SK-N-SH (cell line): Measurements from ENCODE around the gene HMGXB4. TPM values are rescaled to one million over a fixed set of nuclear protein-coding genes. Genes with fewer than 3 reads are reported as not detected.

Source experiments
- CTCF ChIA-PET: fragments of 300-600, 350-600 bp; formaldehyde crosslinking; extraction: SDS; loops from one replicate; lab custom pipeline; 2021; lab: Yijun Ruan, JAX
- POLR2A ChIA-PET: fragments of 350-600 bp; sonication (Branson Sonifier 250); formaldehyde crosslinking; extraction: SDS; loops from one replicate; lab custom pipeline; 2020; ENCODE audit warnings: antibody characterized with exemption, inconsistent platforms; lab: Yijun Ruan, JAX
- DNase-seq: peaks from one replicate; pipeline ENCODE4 v3.0.0; 2012
- H2AFZ ChIP-seq: fragments of 200-600 bp; sonication (generic); 2 replicates; pipeline ENCODE4 v1.8.1; 2016; ENCODE audit warnings: antibody characterized with exemption, mild to moderate bottlenecking, low read depth
- H3F3A ChIP-seq: fragments of 200-600 bp; sonication (generic); replicated peaks from 2 replicates; pipeline ENCODE3; 2016; ENCODE audit warnings: antibody characterized with exemption, mild to moderate bottlenecking; ENCODE audit not compliant: insufficient read depth
- H3K27ac ChIP-seq, 2 experiments: fragments of 200-500 bp in 1 of 2; fragments of 200-600 bp in 1 of 2; sonication (Bioruptor generic) in 1 of 2; sonication (generic), shearing (Covaris generic) in 1 of 2; 2 replicates each; pipeline versions ENCODE4 v1.5.1 to v1.6.1; 2014 to 2016; ENCODE audit warnings: low read depth in 2 of 2, inconsistent platforms in 1 of 2, low read length in 1 of 2, mild to moderate bottlenecking in 1 of 2, mixed read lengths in 1 of 2
- H3K27me3 ChIP-seq: fragments of 200-600 bp; sonication (generic), shearing (Covaris generic); 2 replicates; pipeline ENCODE4 v1.6.1; 2016; ENCODE audit warnings: mixed run types; ENCODE audit not compliant: insufficient read depth
- H3K36me3 ChIP-seq, 2 experiments: fragments of 200-500 bp in 1 of 2; fragments of 200-600 bp in 1 of 2; sonication (Bioruptor generic) in 1 of 2; sonication (generic) in 1 of 2; replicated peaks in 1 of 2; 2 replicates each; pipeline versions ENCODE3 to v1.5.1; 2014 to 2016; ENCODE audit warnings: low read length in 1 of 2, mild to moderate bottlenecking in 1 of 2; ENCODE audit not compliant: insufficient read depth in 2 of 2, control insufficient read depth in 1 of 2
- H3K4me1 ChIP-seq, 2 experiments: fragments of 200-500 bp in 1 of 2; fragments of 200-600 bp in 1 of 2; sonication (Bioruptor generic) in 1 of 2; sonication (generic), shearing (Covaris generic) in 1 of 2; 2 replicates each; pipeline versions ENCODE4 v1.5.1 to v1.6.1; 2014 to 2016; ENCODE audit warnings: low read depth in 1 of 2, low read length in 1 of 2, mixed run types in 1 of 2; ENCODE audit not compliant: insufficient read depth in 2 of 2, control insufficient read depth in 1 of 2
- H3K4me2 ChIP-seq: fragments of 200-600 bp; sonication (generic), shearing (Covaris generic); 2 replicates; pipeline ENCODE4 v1.6.1; 2017; ENCODE audit warnings: mixed run types
- H3K4me3 ChIP-seq, 2 experiments: fragments of 200-500 bp in 1 of 2; fragments of 200-600 bp in 1 of 2; sonication (Bioruptor generic) in 1 of 2; sonication (generic), shearing (Covaris generic) in 1 of 2; 2 replicates each; pipeline versions ENCODE4 v1.5.1 to v1.8.1; 2014 to 2016; ENCODE audit warnings: low read depth in 2 of 2, inconsistent platforms in 1 of 2, low read length in 1 of 2, mild to moderate bottlenecking in 1 of 2, mixed read lengths in 1 of 2, moderate library complexity in 1 of 2
- H3K79me2 ChIP-seq: fragments of 200-600 bp; sonication (generic); 2 replicates; pipeline ENCODE4 v1.8.1; 2017; ENCODE audit warnings: mild to moderate bottlenecking; ENCODE audit not compliant: insufficient read depth
- H3K9ac ChIP-seq: fragments of 200-600 bp; sonication (generic); 2 replicates; pipeline ENCODE4 v1.6.1; 2017; ENCODE audit warnings: mixed run types
- H3K9me2 ChIP-seq: fragments of 200-600 bp; sonication (generic); 2 replicates; pipeline ENCODE4 v1.6.1; 2017; ENCODE audit warnings: mixed run types
- H3K9me3 ChIP-seq: fragments of 200-600 bp; sonication (generic); 2 replicates; pipeline ENCODE4 v1.6.1; 2017; ENCODE audit warnings: mixed run types, mild to moderate bottlenecking, moderate library complexity
- H4K20me1 ChIP-seq: fragments of 200-600 bp; sonication (generic); 2 replicates; pipeline ENCODE4 v1.6.1; 2017; ENCODE audit warnings: mild to moderate bottlenecking, mixed run types; ENCODE audit not compliant: insufficient read depth
- EP300 ChIP-seq, 2 experiments: IDR thresholded peaks; 2 replicates each; pipeline versions ENCODE4 v1.4.0 to v1.6.1; 2012; ENCODE audit warnings: borderline replicate concordance in 1 of 2, low read depth in 1 of 2, low read length in 1 of 2
- EZH2phosphoT487 ChIP-seq: fragments of 200-600 bp; sonication (generic); IDR thresholded peaks from 2 replicates; pipeline ENCODE4 v1.6.1; 2017; ENCODE audit warnings: low read depth, mixed run types, mild to moderate bottlenecking, antibody characterized with exemption, moderate library complexity, borderline replicate concordance
- GATA2 ChIP-seq: sonication (generic); formaldehyde crosslinking; IDR thresholded peaks from 2 replicates; pipeline ENCODE4 v1.5.0; 2020; ENCODE audit warnings: mild to moderate bottlenecking, missing genetic modification reagents
- MEF2A ChIP-seq: IDR thresholded peaks from 2 replicates; pipeline ENCODE4 v1.4.0; 2012; ENCODE audit warnings: low read depth, borderline replicate concordance
- MXI1 ChIP-seq: IDR thresholded peaks from 2 replicates; pipeline ENCODE4 v1.6.1; 2012; ENCODE audit warnings: mild to moderate bottlenecking, low read depth, low read length, improper control_type of control experiment
- NFIC ChIP-seq: IDR thresholded peaks from 2 replicates; pipeline ENCODE4 v1.4.0; 2012; ENCODE audit warnings: borderline replicate concordance
- NRF1 ChIP-seq: IDR thresholded peaks from 2 replicates; pipeline ENCODE4 v1.6.1; 2012; ENCODE audit warnings: low read depth, mild to moderate bottlenecking, low read length
- RFX5 ChIP-seq: IDR thresholded peaks from 2 replicates; pipeline ENCODE4 v1.6.1; 2012; ENCODE audit warnings: mild to moderate bottlenecking, improper control_type of control experiment, low read length
- RXRA ChIP-seq: IDR thresholded peaks from 2 replicates; pipeline ENCODE4 v1.4.0; 2012; ENCODE audit warnings: low read depth, mild to moderate bottlenecking, borderline replicate concordance
- TCF12 ChIP-seq: IDR thresholded peaks from 2 replicates; pipeline ENCODE4 v1.4.0; 2012
- TEAD4 ChIP-seq: IDR thresholded peaks from 2 replicates; pipeline ENCODE4 v1.4.0; 2012; ENCODE audit warnings: mild to moderate bottlenecking, borderline replicate concordance; ENCODE audit not compliant: insufficient read depth
- WGBS: methylation state at CpG from one replicate; pipeline ENCODE4 v1.1.6; 2017; ENCODE audit warnings: low lambda C conversion rate; 5-methylcytosine and 5-hydroxymethylcytosine counted together
- polyA plus RNA-seq, 3 experiments: library from polyadenylated mRNA; depleted of rRNA; stranded (reverse); fragments of >200 nt; gene quantifications; 2 replicates each; pipeline ENCODE4 v1.2.3, GENCODE V29; 2012
- TF ChIP-seq, protein P1 (sequence below): IDR thresholded peaks from 2 replicates; pipeline ENCODE4; 2012
- TF ChIP-seq, protein P2 (sequence below): fragments of 200-600 bp; sonication (generic); IDR thresholded peaks from 2 replicates; pipeline ENCODE4 v1.6.1; 2017; ENCODE audit warnings: antibody characterized with exemption, mild to moderate bottlenecking, moderate library complexity
- TF ChIP-seq, protein P3 (sequence below): fragments of 150-350 bp; IDR thresholded peaks from 2 replicates; pipeline ENCODE4 v1.6.1; 2017; ENCODE audit warnings: antibody characterized with exemption, low read length, low read depth, borderline replicate concordance

Gene HMGXB4
- polyA plus RNA-seq, 1 of the 3 experiments (the other 2 are of a cell fraction): 16.5 TPM

- WGBS: 84% methylated on average over 7 of the region's 7 CpGs
- no peaks in the 10 kb centered on the region for H3K9me3 ChIP-seq
- H2AFZ ChIP-seq: no peak overlapping the region
- H3K27me3 ChIP-seq: no peaks in the 10 kb centered on the region
- H3K4me2 ChIP-seq: no peak overlapping the region
- no peak for DNase-seq
- CTCF ChIA-PET: interaction anchor here (0.6 kb wide), 1 partner anchor 8 kb away, joined by 3 read pairs; the partner anchor contains the start of gene TOM1
- H3K79me2 ChIP-seq: peaks cover 58% of the 10 kb centered on the region; the same call in 1 of the 2 replicates
- H3K9ac ChIP-seq: no peak overlapping the region
- peaks cover 2 to 12% of the 10 kb centered on the region in 2 experiments; a peak in 3 of 4 replicates for H3K4me1 ChIP-seq
- no peaks in the 10 kb centered on the region for H3K9me2 ChIP-seq
- no peak overlapping the region for H3K4me3 ChIP-seq
- H3F3A ChIP-seq: peaks cover 6% of the 10 kb centered on the region
- no peaks in the 10 kb centered on the region for H3K36me3 ChIP-seq
- no peak overlapping the region for H3K27ac ChIP-seq
- peaks cover 4% of the 10 kb centered on the region; the same call in 1 of the 2 replicates for H4K20me1 ChIP-seq
- TF ChIP-seq NRF1 (no peak), NFIC (no peak), TCF12 (no peak), RFX5 (no peak), GATA2 (CRISPR knock-in tag) (no peak), EP300 (IDR thresholded peaks at IDR 0.05; ENCODE audit: borderline replicate concordance in 1 of 2, low read depth in 1 of 2, low read length in 1 of 2) (no peak), MEF2A (no peak), TEAD4 (no peak), EZH2phosphoT487 (no peak), MXI1 (no peak), RXRA (no peak)
- TF ChIP-seq, protein P1, sequence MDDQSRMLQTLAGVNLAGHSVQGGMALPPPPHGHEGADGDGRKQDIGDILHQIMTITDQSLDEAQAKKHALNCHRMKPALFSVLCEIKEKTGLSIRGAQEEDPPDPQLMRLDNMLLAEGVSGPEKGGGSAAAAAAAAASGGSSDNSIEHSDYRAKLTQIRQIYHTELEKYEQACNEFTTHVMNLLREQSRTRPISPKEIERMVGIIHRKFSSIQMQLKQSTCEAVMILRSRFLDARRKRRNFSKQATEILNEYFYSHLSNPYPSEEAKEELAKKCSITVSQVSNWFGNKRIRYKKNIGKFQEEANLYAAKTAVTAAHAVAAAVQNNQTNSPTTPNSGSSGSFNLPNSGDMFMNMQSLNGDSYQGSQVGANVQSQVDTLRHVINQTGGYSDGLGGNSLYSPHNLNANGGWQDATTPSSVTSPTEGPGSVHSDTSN: no peak
- TF ChIP-seq, protein P2, sequence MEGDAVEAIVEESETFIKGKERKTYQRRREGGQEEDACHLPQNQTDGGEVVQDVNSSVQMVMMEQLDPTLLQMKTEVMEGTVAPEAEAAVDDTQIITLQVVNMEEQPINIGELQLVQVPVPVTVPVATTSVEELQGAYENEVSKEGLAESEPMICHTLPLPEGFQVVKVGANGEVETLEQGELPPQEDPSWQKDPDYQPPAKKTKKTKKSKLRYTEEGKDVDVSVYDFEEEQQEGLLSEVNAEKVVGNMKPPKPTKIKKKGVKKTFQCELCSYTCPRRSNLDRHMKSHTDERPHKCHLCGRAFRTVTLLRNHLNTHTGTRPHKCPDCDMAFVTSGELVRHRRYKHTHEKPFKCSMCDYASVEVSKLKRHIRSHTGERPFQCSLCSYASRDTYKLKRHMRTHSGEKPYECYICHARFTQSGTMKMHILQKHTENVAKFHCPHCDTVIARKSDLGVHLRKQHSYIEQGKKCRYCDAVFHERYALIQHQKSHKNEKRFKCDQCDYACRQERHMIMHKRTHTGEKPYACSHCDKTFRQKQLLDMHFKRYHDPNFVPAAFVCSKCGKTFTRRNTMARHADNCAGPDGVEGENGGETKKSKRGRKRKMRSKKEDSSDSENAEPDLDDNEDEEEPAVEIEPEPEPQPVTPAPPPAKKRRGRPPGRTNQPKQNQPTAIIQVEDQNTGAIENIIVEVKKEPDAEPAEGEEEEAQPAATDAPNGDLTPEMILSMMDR: no peak
- TF ChIP-seq, protein P3, sequence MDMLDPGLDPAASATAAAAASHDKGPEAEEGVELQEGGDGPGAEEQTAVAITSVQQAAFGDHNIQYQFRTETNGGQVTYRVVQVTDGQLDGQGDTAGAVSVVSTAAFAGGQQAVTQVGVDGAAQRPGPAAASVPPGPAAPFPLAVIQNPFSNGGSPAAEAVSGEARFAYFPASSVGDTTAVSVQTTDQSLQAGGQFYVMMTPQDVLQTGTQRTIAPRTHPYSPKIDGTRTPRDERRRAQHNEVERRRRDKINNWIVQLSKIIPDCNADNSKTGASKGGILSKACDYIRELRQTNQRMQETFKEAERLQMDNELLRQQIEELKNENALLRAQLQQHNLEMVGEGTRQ: no peak
- POLR2A ChIA-PET: no interaction called here
Measured at GRCh38 chr22:35307892-35308291, 50.6 kb downstream of the HMGXB4 start.
